ENCODE data around the gene TMEM259. TPM values are rescaled to one million over a fixed set of nuclear protein-coding genes. Genes with fewer than 3 reads are reported as not detected.

The TMEM259 gene
- total and polyA plus RNA-seq, 2 of the 13 experiments (the other 11 are each of a cell fraction or from before 2014, with no cell fraction given) = 64.7 to 164 TPM

DNA sequence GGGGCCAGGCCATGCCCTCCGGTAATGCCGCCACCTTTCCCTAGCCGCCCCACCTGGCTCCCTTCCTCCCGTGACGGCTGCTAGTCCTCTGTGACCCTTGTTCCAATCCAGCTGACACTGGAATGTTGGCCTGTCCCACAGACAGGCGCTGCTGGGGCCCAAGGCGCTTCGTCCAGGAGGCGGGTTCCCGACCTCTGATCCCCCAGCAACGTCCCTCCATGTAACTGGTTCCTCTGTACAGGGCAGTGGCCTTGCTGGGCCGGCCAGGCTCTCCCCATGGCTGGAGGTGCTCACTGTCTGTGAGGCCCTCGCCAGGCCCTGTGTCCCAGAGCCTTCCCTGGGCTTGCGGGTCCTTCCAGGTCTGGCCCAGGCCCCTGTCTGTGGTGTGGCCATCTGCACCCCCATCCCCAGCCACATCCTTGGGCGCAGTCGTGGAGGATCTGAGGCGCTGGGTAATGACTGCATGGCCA, 27.5 kb downstream of the TMEM259 start (continued):
- TF ChIP-seq, protein P1, sequence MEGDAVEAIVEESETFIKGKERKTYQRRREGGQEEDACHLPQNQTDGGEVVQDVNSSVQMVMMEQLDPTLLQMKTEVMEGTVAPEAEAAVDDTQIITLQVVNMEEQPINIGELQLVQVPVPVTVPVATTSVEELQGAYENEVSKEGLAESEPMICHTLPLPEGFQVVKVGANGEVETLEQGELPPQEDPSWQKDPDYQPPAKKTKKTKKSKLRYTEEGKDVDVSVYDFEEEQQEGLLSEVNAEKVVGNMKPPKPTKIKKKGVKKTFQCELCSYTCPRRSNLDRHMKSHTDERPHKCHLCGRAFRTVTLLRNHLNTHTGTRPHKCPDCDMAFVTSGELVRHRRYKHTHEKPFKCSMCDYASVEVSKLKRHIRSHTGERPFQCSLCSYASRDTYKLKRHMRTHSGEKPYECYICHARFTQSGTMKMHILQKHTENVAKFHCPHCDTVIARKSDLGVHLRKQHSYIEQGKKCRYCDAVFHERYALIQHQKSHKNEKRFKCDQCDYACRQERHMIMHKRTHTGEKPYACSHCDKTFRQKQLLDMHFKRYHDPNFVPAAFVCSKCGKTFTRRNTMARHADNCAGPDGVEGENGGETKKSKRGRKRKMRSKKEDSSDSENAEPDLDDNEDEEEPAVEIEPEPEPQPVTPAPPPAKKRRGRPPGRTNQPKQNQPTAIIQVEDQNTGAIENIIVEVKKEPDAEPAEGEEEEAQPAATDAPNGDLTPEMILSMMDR (CRISPR knock-in tag; IDR thresholded peaks at IDR 0.05) = peak; percentile 35; the same call in 1 of the 2 replicates
- no peak for TF ChIP-seq ZNF441 (CRISPR knock-in tag; IDR thresholded peaks at IDR 0.05; ENCODE audit: borderline replicate concordance)
- no peak for TF ChIP-seq PAF1 (CRISPR knock-in tag; IDR thresholded peaks at IDR 0.05)
- TF ChIP-seq ZBTB3 (CRISPR knock-in tag; IDR thresholded peaks at IDR 0.05; ENCODE audit: borderline replicate concordance, low read depth) = no peak
- no peak for TF ChIP-seq NKX3-1 (CRISPR knock-in tag; IDR thresholded peaks at IDR 0.05)
- TF ChIP-seq ZBTB7B (CRISPR knock-in tag; IDR thresholded peaks at IDR 0.05) = peak; percentile 78; the same call in 1 of the 2 replicates
- TF ChIP-seq MAZ (IDR thresholded peaks at IDR 0.05; ENCODE audit: borderline replicate concordance, low read depth, low read length) = peak; percentile 42; the same call in 1 of the 2 replicates
- TF ChIP-seq MAZ (CRISPR knock-in tag; IDR thresholded peaks at IDR 0.05; ENCODE audit: low read depth) = no peak
- TF ChIP-seq, protein P2, sequence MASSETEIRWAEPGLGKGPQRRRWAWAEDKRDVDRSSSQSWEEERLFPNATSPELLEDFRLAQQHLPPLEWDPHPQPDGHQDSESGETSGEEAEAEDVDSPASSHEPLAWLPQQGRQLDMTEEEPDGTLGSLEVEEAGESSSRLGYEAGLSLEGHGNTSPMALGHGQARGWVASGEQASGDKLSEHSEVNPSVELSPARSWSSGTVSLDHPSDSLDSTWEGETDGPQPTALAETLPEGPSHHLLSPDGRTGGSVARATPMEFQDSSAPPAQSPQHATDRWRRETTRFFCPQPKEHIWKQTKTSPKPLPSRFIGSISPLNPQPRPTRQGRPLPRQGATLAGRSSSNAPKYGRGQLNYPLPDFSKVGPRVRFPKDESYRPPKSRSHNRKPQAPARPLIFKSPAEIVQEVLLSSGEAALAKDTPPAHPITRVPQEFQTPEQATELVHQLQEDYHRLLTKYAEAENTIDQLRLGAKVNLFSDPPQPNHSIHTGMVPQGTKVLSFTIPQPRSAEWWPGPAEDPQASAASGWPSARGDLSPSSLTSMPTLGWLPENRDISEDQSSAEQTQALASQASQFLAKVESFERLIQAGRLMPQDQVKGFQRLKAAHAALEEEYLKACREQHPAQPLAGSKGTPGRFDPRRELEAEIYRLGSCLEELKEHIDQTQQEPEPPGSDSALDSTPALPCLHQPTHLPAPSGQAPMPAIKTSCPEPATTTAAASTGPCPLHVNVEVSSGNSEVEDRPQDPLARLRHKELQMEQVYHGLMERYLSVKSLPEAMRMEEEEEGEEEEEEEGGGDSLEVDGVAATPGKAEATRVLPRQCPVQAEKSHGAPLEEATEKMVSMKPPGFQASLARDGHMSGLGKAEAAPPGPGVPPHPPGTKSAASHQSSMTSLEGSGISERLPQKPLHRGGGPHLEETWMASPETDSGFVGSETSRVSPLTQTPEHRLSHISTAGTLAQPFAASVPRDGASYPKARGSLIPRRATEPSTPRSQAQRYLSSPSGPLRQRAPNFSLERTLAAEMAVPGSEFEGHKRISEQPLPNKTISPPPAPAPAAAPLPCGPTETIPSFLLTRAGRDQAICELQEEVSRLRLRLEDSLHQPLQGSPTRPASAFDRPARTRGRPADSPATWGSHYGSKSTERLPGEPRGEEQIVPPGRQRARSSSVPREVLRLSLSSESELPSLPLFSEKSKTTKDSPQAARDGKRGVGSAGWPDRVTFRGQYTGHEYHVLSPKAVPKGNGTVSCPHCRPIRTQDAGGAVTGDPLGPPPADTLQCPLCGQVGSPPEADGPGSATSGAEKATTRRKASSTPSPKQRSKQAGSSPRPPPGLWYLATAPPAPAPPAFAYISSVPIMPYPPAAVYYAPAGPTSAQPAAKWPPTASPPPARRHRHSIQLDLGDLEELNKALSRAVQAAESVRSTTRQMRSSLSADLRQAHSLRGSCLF (CRISPR knock-in tag; IDR thresholded peaks at IDR 0.05; ENCODE audit: borderline replicate concordance) = no peak
- peak; percentile 16 for TF ChIP-seq YY1 (IDR thresholded peaks at IDR 0.05; ENCODE audit: insufficient read depth, insufficient replicate concordance, low read depth, low read length)
- no peak for TF ChIP-seq MLXIP (CRISPR knock-in tag; IDR thresholded peaks at IDR 0.05; ENCODE audit: borderline replicate concordance)
- TF ChIP-seq TCF7L2 (IDR thresholded peaks at IDR 0.05; ENCODE audit: low read depth, low read length) = no peak
- TF ChIP-seq ZNF670 (CRISPR knock-in tag; IDR thresholded peaks at IDR 0.05; ENCODE audit: borderline replicate concordance) = no peak
- TF ChIP-seq HMGA1 (CRISPR knock-in tag; conservative IDR thresholded peaks at IDR 0.05) = no peak
- peak; percentile 70; the same call in 1 of the 2 replicates for TF ChIP-seq REPIN1 (CRISPR knock-in tag; IDR thresholded peaks at IDR 0.05; ENCODE audit: borderline replicate concordance, low read depth)
- TF ChIP-seq ZNF816 (CRISPR knock-in tag; IDR thresholded peaks at IDR 0.05; ENCODE audit: borderline replicate concordance) = no peak

Data from HepG2 (cell line).